ENCODE measurements around the gene ABHD3.

DNA sequence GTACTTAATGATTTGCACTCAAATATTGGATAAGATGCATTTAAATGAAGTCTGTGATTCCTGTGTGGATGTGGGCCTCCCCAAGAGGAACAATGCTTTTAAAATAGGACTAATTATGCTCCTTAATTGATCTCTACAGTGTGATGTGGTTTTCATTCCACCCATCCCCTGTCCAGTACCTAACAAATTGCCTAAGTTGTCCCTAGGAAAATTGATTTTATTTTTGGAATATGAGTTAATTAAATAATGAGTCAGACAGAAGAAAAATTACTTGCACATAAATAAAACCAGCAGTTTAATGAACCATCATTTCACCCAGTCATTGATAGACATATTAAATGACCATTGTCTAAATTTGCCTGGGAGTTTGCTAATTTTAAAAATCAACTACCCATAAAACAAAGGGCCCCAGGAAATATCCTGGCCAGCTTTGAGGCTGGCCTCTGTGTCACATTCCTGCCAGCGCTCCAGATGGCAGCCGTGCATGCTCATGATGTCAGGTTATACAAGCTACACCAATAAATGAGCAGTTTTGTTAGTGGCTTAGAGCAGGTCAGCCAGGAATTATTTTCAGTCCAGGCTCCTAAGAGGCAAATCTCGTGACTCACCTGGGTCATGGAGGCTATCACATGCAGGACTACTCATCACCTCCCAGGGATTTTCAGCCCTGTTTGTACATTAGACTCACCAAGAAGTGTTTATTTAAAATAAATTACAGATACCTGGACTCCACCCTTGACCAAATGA, 31.9 kb downstream of the ABHD3 start:
- TF ChIP-seq CTCF (conservative IDR thresholded peaks at IDR 0.05; ENCODE audit: low read length) (no peak), EZH2phosphoT487 (IDR thresholded peaks at IDR 0.05; ENCODE audit: borderline replicate concordance) (no peak)
